ENCODE data around the gene ATP1A3.

- TF ChIP-seq PBX3 (IDR thresholded peaks at IDR 0.05) (no peak), CTCF (IDR thresholded peaks at IDR 0.05) (no peak), TAF1 (IDR thresholded peaks at IDR 0.05; ENCODE audit: borderline replicate concordance, low read depth, low read length) (no peak), POLR2AphosphoS5 (IDR thresholded peaks at IDR 0.05; ENCODE audit: low read depth, low read length) (no peak), YY1 (IDR thresholded peaks at IDR 0.05; ENCODE audit: low read depth) (no peak), MXI1 (IDR thresholded peaks at IDR 0.05; ENCODE audit: low read depth, low read length) (no peak), NRF1 (IDR thresholded peaks at IDR 0.05; ENCODE audit: low read depth, low read length) (no peak), GABPA (IDR thresholded peaks at IDR 0.05; ENCODE audit: low read depth) (no peak), JUND (IDR thresholded peaks at IDR 0.05) (no peak), RFX5 (IDR thresholded peaks at IDR 0.05; ENCODE audit: low read length) (no peak), EZH2phosphoT487 (IDR thresholded peaks at IDR 0.05; ENCODE audit: borderline replicate concordance, low read depth) (no peak), RAD21 (IDR thresholded peaks at IDR 0.05; ENCODE audit: low read length) (no peak), TEAD4 (IDR thresholded peaks at IDR 0.05; ENCODE audit: borderline replicate concordance, insufficient read depth) (no peak), FOSL2 (IDR thresholded peaks at IDR 0.05; ENCODE audit: borderline replicate concordance, low read depth) (no peak)
These were observed 63.7 kb downstream of the ATP1A3 start for GRCh38 chr19:41930322-41930722.

Measured in SK-N-SH (cell line).